GM19455 (cell line): ENCODE results near the gene SH3GL3.

ENCODE experiments used
- ATAC-seq: cut with Tn5 transposase; IDR thresholded peaks from one replicate; pipeline ENCODE4 v1.9.1; 2021; ENCODE audit not compliant: unreplicated experiment

The SH3GL3 gene, protein sequence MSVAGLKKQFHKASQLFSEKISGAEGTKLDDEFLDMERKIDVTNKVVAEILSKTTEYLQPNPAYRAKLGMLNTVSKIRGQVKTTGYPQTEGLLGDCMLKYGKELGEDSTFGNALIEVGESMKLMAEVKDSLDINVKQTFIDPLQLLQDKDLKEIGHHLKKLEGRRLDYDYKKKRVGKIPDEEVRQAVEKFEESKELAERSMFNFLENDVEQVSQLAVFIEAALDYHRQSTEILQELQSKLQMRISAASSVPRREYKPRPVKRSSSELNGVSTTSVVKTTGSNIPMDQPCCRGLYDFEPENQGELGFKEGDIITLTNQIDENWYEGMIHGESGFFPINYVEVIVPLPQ

DNA sequence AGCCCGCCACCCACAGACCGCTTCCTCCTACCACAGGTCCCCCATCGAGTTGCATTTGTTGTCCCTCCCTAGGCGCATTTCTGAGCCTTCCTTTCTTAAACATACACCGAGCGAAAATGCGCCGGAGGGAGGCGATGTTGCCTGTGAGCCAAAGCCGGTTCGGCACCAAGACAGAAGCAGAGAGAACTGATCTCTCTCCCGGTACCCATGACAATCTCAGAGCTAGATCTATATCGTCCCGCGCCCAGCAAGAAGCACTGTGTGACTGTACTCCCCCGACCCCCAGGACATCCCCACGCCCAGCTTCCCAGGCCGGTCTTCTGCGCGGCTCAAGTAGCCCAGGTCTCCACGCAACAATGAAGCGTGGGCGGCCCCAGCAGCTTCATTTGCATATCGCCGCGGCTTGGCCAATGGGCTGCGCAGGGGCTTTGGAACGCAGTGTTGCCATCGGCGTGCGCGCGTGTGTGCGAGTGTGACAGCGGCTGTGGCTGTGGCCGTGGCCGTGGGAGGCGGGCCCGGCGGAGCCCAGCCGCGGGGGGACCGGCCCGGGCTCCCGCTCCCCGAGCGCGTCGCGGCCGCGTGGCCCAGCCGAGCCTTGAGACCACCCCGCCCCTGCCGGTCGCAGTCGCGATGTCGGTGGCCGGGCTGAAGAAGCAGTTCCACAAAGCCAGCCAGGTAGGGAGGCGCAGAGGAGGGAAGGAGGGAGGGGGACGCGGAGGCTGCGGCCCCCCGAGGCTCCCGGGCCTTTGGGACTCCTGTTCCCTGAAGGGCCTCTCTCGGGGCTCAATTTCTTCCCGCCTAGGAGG is at the start of gene SH3GL3:
SH3GL3 (plus strand) TSS at position 438 of the 806 bp plus-strand sequence; CDS start at position 631, 193 bp downstream.
- no peak for ATAC-seq

DNA sequence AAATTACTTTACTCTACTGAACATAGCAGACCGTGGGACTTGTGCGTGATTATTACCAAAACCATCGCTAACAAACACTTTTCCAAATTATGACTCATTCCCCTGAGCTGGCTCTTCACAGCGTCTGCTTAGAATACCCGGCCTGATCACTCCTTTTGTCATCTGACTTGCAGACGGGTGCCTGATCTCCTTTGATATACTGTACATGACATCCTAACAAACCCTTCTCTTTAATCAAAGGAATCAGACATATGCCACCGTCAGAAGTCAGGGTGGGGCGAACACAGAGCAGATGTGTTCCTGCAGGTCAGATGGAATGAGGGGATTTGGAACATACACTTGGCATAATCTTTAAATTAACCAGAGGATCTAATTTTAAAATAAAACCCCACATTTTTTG is 48.5 kb upstream of the SH3GL3 start:
- ATAC-seq = no peak

DNA sequence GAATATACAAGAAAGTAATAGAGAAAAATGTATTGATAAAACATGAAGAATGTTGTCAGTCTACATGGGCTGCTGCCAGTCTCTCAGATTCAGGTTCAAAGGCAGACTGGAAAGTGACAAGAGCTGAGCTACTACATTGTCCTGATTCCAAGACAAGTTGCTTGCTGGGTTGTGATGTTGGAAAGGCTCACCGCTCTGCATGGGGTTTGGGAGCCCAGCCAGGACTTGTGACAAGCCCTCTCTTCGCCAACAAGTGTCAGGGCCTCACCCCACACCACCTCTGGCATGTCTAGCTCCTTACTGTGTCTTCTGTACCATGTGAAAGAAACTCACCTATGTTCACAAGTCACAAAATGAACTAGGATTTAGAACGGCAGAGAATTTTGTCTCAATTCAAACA is 43.0 kb upstream of the SH3GL3 start:
- ATAC-seq = no peak

DNA sequence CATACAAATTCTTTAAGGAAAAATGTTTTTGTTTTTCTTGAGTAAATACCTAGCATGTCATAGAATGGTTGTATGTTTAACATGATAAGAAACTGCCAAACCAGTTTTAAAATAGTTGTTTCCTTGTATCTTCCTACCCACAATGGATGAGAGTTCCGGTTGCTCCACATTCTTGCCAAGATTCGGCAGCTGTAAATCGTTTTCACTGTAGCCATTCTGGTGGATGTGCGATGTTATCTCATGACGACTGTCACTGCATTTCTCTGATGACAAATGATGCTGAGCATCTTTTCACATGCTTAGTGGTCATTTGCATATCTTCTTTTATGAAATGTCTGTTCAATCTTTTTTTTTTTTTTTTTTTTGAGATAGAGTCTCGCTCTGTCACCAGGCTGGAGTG is 36.6 kb upstream of the SH3GL3 start:
- ATAC-seq = no peak

DNA sequence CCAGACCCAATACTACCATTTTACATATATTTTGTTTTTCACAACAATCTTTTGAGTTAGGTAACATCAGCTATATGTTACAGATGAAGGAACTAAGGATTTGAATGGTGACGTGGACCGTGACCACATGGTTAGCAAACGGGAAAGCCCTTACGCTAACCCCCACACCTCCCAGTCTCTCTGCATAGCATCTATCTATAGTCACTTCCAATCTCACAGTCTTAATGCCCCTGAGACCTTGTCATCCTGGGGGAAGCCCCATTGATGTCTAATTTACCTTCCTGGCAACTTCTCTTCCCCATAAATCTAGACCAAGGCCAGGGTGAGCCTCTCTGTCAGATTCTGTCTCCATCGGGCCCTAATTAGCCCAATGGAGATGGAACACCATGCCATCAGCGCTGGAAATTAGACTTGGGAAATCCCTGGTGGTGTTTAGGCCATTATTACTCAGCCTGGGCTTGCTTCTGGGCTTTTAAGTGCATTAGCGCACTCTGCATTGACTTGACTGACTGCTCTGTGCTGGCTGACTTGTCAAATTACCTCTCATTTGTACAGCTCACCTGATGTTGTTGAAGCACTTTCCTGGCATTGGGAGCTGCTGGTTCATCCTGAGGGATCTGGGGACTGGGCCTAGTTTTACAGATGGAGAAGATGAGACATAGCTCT is 34.0 kb upstream of the SH3GL3 start:
- no peak for ATAC-seq

GRCh38 chr15:83422081-83422480 is 25.1 kb upstream of the SH3GL3 start:
- ATAC-seq = no peak

GRCh38 chr15:83422541-83422940 is 24.6 kb upstream of the SH3GL3 start:
- no peak for ATAC-seq

- no peak for ATAC-seq
These were observed 23.0 kb upstream of the SH3GL3 start for GRCh38 chr15:83424101-83424500.

GRCh38 chr15:83430441-83430840 is 16.7 kb upstream of the SH3GL3 start:
- no peak for ATAC-seq

GRCh38 chr15:83431521-83431920 is 15.6 kb upstream of the SH3GL3 start:
- ATAC-seq = no peak

- no peak for ATAC-seq
These were observed 11.9 kb upstream of the SH3GL3 start for GRCh38 chr15:83435202-83435601.

GRCh38 chr15:83435782-83436181 is 11.4 kb upstream of the SH3GL3 start:
- ATAC-seq = no peak

DNA sequence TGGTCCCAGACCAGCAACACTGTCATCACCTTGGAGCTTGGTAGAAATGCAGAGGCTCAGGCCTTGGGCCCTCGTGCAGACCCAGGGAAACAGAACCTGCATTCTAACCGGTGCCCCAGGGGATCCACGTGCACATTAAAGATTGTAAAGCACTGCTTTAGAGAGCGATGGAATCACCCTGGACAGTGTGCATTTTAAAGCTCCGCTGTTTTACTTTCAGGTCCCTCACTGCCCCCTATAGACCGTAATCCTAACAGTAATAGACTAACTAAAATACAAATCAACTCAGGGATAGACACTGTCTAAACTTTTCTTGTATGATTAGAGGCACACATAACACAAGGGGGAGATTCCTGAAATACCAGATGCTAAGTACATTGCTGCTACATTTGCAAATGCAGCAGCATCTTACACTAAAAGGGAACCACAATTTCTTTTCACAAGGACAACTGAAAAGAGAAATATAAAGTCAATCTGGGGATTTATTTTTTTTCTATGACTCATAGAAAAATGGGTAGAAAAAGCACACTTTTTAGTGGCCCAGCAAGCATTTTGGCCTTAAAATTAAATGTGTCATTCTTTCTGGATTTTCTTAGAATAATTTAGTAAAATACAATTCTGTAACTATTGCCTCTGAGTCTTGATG is 10.5 kb upstream of the SH3GL3 start:
- ATAC-seq = no peak

DNA sequence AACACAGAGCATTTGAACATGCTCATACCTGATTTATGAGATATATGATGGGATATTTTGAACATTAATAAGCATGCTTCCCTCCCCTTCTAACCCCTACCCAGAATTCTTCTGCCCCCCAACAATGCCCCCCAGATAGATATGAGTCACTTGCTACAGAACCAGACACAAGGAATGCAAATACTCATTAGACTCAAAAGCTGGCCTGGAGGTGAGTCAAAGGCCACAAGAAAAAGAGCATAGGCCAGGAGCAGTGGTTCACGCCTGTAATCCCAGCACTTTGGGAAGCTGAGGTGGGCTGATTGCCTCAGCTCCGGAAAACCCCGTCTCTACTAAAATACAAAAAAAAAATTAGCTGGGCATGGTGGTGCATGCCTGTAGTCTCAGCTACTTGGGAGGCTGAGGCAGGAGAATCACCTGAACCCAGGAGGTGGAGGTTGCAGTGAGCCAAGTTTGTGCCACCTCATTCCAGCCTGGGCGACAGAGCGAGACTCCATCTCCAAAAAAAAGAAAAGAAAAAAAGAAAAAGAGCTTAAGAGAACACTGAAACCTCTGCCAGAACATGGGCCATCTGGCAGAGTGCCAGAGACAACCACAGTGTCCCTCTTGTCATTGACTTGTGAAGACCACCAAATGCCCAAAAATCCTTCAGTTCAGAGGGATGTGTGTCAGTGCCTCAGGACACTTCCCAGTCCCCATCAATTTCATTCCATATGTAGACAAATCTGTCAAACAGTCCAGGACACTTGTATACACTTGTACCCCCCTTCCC is 3.9 kb upstream of the SH3GL3 start:
- ATAC-seq = no peak

- no peak for ATAC-seq
These were observed 2.2 kb upstream of the SH3GL3 start for GRCh38 chr15:83444936-83445335.

DNA sequence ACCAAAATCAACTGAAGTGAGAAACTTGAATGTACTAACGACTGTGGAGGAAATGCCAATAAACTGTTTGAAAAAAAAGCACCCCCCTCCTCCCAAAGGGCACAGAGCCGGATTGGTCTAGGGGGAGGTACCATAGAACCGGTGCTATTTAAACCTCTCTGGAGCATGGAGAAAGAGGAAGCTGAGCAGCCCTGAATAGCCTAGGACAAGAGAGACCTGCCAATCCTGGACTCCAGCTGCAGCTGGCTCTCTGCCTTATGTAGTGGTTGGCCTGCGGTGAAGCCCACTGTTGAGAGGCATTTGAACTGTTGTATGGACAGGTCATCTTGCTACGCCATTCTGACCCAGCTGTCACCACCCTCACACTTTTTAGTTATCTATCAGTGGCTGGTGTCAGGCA is 1.5 kb upstream of the SH3GL3 start:
- no peak for ATAC-seq

- ATAC-seq = no peak
These were observed 724 bp upstream of the SH3GL3 start for GRCh38 chr15:83446417-83446816.

- no peak for ATAC-seq
These were observed 2.1 kb downstream of the SH3GL3 start for GRCh38 chr15:83449250-83449671.

- no peak for ATAC-seq
These were observed 2.9 kb downstream of the SH3GL3 start for GRCh38 chr15:83449937-83450506.

DNA sequence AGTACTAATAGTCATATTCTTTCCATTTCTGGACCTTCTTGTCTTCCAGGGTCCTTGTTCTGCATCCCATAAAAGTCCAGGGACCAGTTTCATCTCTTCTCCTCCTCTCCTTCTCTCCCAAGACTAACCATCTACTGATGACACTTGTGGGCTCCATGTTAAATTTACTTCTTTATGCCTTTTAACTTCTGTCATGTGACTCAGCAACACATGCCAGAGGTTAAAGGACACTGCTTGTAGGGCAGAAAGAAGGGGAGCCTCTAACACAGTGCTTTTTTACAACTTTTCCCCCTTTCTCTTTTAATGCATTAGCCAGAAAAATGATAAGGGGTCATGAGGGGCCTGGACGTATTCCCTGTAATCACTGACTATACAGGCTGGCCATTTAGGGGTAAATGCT is 10.0 kb downstream of the SH3GL3 start:
- no peak for ATAC-seq
